Measurements from ENCODE around the gene NKPD1. TPM values are rescaled to one million over a fixed set of nuclear protein-coding genes. Genes with fewer than 3 reads are reported as not detected.
A peak's percentile ranks its signal among the peaks of the same experiment; 100 is the strongest.

Gene NKPD1
- total RNA-seq, 2 experiments from 2014 or later: 0.73 to 0.91 TPM

- H3K27ac Mint-ChIP-seq: no peak overlapping the region
- intact Hi-C loops (cut with DNase I, micrococcal nuclease): loop anchor here (1.0 to 10.0 kb wide), 5 partner anchors 59 to 718 kb away; partner anchors contain the start of gene MYPOP (in 1 of the 2)
Observed at GRCh38 chr19:45186509-45187334, 25.9 kb upstream of the NKPD1 start.

GRCh38 chr19:45184115-45184514 lies 23.3 kb upstream of the NKPD1 start:
- Histone ChIP-seq H3K9me3 (ENCODE audit: control insufficient read depth in 1 of 2, insufficient read depth in 1 of 2, low read length in 2 of 2) (no peaks in the 10 kb centered on the region), H3K4me1 (ENCODE audit: insufficient read depth, low read length) (peaks cover 42% of the 10 kb centered on the region), H3K4me3 (ENCODE audit: low read length) (no peak overlapping the region), H3K27me3 (ENCODE audit: control insufficient read depth in 1 of 2, insufficient read depth in 2 of 2, low read length in 2 of 2) (no peaks in the 10 kb centered on the region), H3K27ac (ENCODE audit: low read depth in 1 of 2, low read length in 2 of 2) (no peak overlapping the region), H3K36me3 (ENCODE audit: insufficient read depth, low read length) (peaks cover 18% of the 10 kb centered on the region)
- Mint-ChIP-seq H3K36me3 (ENCODE audit: low read depth) (peaks cover 11% of the 10 kb centered on the region), H3K9me3 (no peaks in the 10 kb centered on the region), H3K27me3 (no peaks in the 10 kb centered on the region), H3K27ac (no peak overlapping the region), H3K4me3 (no peak overlapping the region), H3K4me1 (ENCODE audit: low read depth) (peaks cover 37% of the 10 kb centered on the region)
- ATAC-seq (ENCODE audit: poor library complexity) (no peak), DNase-seq (no peak)
- CTCF ChIA-PET: interaction anchor here (0.6 kb wide), 1 partner anchor 95 kb away, joined by 5 read pairs; no protein-coding TSS in a partner anchor
- TF ChIP-seq CTCF (IDR thresholded peaks at IDR 0.05): no peak
- intact Hi-C loops (cut with DNase I, micrococcal nuclease): loop anchor here in 1 of 2 experiments (10.0 kb wide), 1 partner anchor 721 kb away; the partner anchor contains the start of gene MYPOP
- POLR2A ChIA-PET: no interaction called here

More at GRCh38 chr19:45186509-45187334, 25.9 kb upstream of the NKPD1 start:
- H3K4me3 ChIP-seq (ENCODE audit: low read length): no peak overlapping the region
- ChIA-PET CTCF (interaction anchor here (1.3 kb wide), 1 partner anchor 8 kb away, joined by 5 read pairs; the partner anchor contains the start of genes BLOC1S3 and TRAPPC6A), POLR2A (interaction anchor here (0.7 to 2.0 kb wide), 3 partner anchors 8 to 95 kb away, joined by 3 to 14 read pairs (median 9); partner anchors contain the start of genes BLOC1S3, PPP1R37 and TRAPPC6A)
- no peak overlapping the region for H3K27ac ChIP-seq (ENCODE audit: low read depth in 1 of 2, low read length in 2 of 2)
- TF ChIP-seq CTCF (IDR thresholded peaks at IDR 0.05): no peak
- no peaks in the 10 kb centered on the region for H3K27me3 ChIP-seq (ENCODE audit: control insufficient read depth in 1 of 2, insufficient read depth in 2 of 2, low read length in 2 of 2)
- no peak overlapping the region for H3K4me3 Mint-ChIP-seq
- H3K36me3 Mint-ChIP-seq (ENCODE audit: low read depth): peaks cover 2% of the 10 kb centered on the region
- H3K4me1 Mint-ChIP-seq (ENCODE audit: low read depth): peaks cover 17% of the 10 kb centered on the region
- H3K9me3 Mint-ChIP-seq: no peaks in the 10 kb centered on the region
- H3K9me3 ChIP-seq (ENCODE audit: control insufficient read depth in 1 of 2, insufficient read depth in 1 of 2, low read length in 2 of 2): peaks cover 0 to 4% of the 10 kb centered on the region in 2 experiments
- no peak for ATAC-seq (ENCODE audit: poor library complexity)
- peaks cover 7% of the 10 kb centered on the region for H3K36me3 ChIP-seq (ENCODE audit: insufficient read depth, low read length)
- H3K4me1 ChIP-seq (ENCODE audit: insufficient read depth, low read length): peaks cover 18% of the 10 kb centered on the region
- no peaks in the 10 kb centered on the region for H3K27me3 Mint-ChIP-seq
- DNase-seq: no peak

GRCh38 chr19:45182758-45183157 lies 22.0 kb upstream of the NKPD1 start:
- no peak for DNase-seq
- Mint-ChIP-seq H3K36me3 (ENCODE audit: low read depth) (peaks cover 15% of the 10 kb centered on the region), H3K4me3 (peak overlapping the region; percentile 13), H3K27me3 (no peaks in the 10 kb centered on the region), H3K27ac (no peak overlapping the region), H3K9me3 (no peaks in the 10 kb centered on the region), H3K4me1 (ENCODE audit: low read depth) (peaks cover 41% of the 10 kb centered on the region)
- intact Hi-C loops (cut with DNase I, micrococcal nuclease): loop anchor here in 1 of 2 experiments (10.0 kb wide), 1 partner anchor 722 kb away; the partner anchor contains the start of gene MYPOP
- Histone ChIP-seq H3K4me1 (ENCODE audit: insufficient read depth, low read length) (peaks cover 48% of the 10 kb centered on the region), H3K36me3 (ENCODE audit: insufficient read depth, low read length) (peaks cover 18% of the 10 kb centered on the region), H3K9me3 (ENCODE audit: control insufficient read depth in 1 of 2, insufficient read depth in 1 of 2, low read length in 2 of 2) (no peaks in the 10 kb centered on the region), H3K27ac (ENCODE audit: low read depth in 1 of 2, low read length in 2 of 2) (no peak overlapping the region), H3K27me3 (ENCODE audit: control insufficient read depth in 1 of 2, insufficient read depth in 2 of 2, low read length in 2 of 2) (no peaks in the 10 kb centered on the region), H3K4me3 (ENCODE audit: low read length) (no peak overlapping the region)
- ATAC-seq (ENCODE audit: poor library complexity): no peak
- no peak for TF ChIP-seq CTCF (IDR thresholded peaks at IDR 0.05)
- ChIA-PET POLR2A (interaction anchor here (1.5 kb wide), 1 partner anchor 11 kb away, joined by 3 read pairs; no protein-coding TSS in a partner anchor), CTCF (interaction anchor here (1.5 kb wide), 1 partner anchor 11 kb away, joined by 3 read pairs; no protein-coding TSS in a partner anchor)
